ENCODE measurements around the gene SPG7.

DNA sequence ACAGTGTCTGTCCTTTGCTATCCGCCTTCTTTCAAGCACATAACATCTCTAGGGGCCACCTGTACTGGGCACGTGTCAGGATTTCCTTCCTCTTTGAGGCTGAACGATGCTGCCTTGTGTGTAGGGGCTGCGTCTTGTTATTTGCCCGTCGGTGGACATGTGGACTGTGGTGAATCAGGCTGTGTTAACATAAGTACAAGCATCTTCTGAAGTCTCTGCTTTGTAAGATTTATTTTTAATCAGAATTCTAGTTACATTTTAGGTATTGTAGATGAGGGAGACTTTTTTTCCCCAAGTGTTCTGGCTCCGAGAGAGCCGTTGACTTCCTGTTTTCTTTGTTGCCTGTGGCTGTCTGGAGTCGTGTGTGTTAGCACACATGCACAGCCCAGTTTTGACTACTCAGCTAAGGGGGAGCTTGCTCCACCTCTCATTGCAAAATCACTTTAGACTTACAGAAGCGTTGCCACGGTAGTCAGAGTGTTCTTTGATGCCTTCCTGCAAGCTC is 26.1 kb downstream of the SPG7 start:
- TF ChIP-seq, protein P1, sequence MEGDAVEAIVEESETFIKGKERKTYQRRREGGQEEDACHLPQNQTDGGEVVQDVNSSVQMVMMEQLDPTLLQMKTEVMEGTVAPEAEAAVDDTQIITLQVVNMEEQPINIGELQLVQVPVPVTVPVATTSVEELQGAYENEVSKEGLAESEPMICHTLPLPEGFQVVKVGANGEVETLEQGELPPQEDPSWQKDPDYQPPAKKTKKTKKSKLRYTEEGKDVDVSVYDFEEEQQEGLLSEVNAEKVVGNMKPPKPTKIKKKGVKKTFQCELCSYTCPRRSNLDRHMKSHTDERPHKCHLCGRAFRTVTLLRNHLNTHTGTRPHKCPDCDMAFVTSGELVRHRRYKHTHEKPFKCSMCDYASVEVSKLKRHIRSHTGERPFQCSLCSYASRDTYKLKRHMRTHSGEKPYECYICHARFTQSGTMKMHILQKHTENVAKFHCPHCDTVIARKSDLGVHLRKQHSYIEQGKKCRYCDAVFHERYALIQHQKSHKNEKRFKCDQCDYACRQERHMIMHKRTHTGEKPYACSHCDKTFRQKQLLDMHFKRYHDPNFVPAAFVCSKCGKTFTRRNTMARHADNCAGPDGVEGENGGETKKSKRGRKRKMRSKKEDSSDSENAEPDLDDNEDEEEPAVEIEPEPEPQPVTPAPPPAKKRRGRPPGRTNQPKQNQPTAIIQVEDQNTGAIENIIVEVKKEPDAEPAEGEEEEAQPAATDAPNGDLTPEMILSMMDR (conservative IDR thresholded peaks at IDR 0.05; ENCODE audit: low read depth, low read length): no peak
- TF ChIP-seq RAD21 (IDR thresholded peaks at IDR 0.05; ENCODE audit: low read length) (no peak), POLR2A (IDR thresholded peaks at IDR 0.05; ENCODE audit: low read depth, low read length) (no peak), SMC3 (IDR thresholded peaks at IDR 0.05; ENCODE audit: low read depth, low read length) (no peak), MAZ (IDR thresholded peaks at IDR 0.05; ENCODE audit: borderline replicate concordance, low read depth, low read length) (no peak), CEBPB (IDR thresholded peaks at IDR 0.05; ENCODE audit: low read depth, low read length) (no peak), CHD1 (IDR thresholded peaks at IDR 0.05; ENCODE audit: low read depth, low read length) (no peak), NFE2L2 (IDR thresholded peaks at IDR 0.05; ENCODE audit: low read depth, low read length) (no peak), RCOR1 (IDR thresholded peaks at IDR 0.05; ENCODE audit: insufficient replicate concordance, low read length) (no peak), MXI1 (IDR thresholded peaks at IDR 0.05; ENCODE audit: borderline replicate concordance, low read depth, low read length) (no peak)
- TF ChIP-seq, protein P2, sequence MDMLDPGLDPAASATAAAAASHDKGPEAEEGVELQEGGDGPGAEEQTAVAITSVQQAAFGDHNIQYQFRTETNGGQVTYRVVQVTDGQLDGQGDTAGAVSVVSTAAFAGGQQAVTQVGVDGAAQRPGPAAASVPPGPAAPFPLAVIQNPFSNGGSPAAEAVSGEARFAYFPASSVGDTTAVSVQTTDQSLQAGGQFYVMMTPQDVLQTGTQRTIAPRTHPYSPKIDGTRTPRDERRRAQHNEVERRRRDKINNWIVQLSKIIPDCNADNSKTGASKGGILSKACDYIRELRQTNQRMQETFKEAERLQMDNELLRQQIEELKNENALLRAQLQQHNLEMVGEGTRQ (IDR thresholded peaks at IDR 0.05; ENCODE audit: low read depth, low read length): no peak

All from IMR-90 (cell line).